ENCODE results near the gene BLM. TPM values are rescaled to one million over a fixed set of nuclear protein-coding genes. Genes with fewer than 3 reads are reported as not detected.

The BLM gene
- total and polyA plus RNA-seq, 10 of the 15 experiments (the other 5 are each of a cell fraction or from before 2014, with no cell fraction given), result 23.0 to 68.4 (median 43.9) TPM

DNA sequence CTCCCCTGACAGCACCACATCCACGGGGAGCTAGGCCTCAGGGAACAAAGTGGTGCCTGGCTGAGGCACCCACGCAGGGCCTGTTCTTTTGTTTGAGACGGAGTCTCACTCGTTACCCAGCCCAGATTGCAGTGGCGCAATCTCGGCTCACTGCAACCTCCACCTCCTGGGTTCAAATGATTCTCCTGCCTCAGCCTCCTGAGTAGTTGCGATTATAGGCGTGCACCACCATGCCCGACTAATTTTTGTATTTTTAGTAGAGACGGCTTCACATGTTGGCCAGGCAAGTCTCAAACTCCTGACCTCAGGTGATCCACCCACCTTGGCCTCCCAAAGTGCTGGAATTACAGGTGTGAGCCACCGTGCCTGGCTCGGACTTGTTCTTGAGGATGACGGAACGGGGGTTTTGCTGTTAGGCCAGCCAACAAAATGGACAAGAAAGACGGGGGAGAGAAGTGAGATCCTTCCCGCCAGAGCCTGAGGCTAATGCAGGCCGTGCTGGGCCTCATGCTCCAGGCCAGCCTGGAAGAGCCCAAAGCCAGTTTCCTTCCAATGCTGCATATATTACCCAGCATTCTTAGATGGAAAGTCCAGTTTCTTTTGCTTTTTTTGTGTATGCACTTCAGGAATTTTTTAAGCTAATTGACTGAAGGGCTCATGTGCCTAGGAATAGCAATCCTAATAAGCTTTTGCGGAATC, 123.2 kb downstream of the BLM start (continued):
- TF ChIP-seq, protein P1, sequence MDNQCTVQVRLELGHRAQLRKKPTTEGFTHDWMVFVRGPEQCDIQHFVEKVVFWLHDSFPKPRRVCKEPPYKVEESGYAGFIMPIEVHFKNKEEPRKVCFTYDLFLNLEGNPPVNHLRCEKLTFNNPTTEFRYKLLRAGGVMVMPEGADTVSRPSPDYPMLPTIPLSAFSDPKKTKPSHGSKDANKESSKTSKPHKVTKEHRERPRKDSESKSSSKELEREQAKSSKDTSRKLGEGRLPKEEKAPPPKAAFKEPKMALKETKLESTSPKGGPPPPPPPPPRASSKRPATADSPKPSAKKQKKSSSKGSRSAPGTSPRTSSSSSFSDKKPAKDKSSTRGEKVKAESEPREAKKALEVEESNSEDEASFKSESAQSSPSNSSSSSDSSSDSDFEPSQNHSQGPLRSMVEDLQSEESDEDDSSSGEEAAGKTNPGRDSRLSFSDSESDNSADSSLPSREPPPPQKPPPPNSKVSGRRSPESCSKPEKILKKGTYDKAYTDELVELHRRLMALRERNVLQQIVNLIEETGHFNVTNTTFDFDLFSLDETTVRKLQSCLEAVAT (IDR thresholded peaks at IDR 0.05), result peak; percentile 94
- TF ChIP-seq YBX1 (IDR thresholded peaks at IDR 0.05) (no peak), RAD51 (IDR thresholded peaks at IDR 0.05) (no peak)

DNA sequence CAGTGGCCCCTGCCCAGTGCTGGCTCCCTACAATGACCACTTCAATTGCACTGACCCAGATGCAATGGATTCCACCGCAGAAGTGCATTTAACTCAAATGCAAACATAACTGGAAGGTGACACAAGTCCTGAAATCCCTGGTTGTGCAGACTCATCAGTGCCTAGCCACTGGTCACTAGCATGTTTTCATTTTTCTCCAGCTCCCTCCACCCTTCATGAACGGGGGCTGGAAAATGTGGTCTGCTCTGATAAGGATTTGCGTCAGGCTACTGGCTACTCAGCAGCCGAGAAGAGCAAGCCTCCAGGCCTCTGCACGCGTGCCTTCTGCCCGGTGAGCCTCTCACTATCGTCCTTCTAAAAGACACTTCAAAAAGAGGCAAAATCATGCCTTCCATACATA, 123.8 kb downstream of the BLM start:
- SMC1A ChIA-PET (ENCODE audit: uncharacterized antibody, unreplicated experiment), result interaction anchor here (0.6 to 2.8 kb wide), 5 partner anchors 9 to 421 kb away, joined by 3 to 19 read pairs (median 3); no protein-coding TSS in a partner anchor
- Histone ChIP-seq H2AFZ (ENCODE audit: control insufficient read depth, low read depth, low read length) (no peak overlapping the region), H3K4me2 (ENCODE audit: control insufficient read depth, insufficient read depth) (no peak overlapping the region), H3K27me3 (replicated peaks in 1 of 2; ENCODE audit: control insufficient read depth in 2 of 2, insufficient read depth in 2 of 2, low read length in 1 of 2) (no peaks in the 10 kb centered on the region), H3K79me2 (ENCODE audit: control insufficient read depth, insufficient read depth, low read length) (no peaks in the 10 kb centered on the region), H3K27ac (ENCODE audit: control insufficient read depth, insufficient read depth) (no peak overlapping the region), H3K4me1 (ENCODE audit: control insufficient read depth, insufficient read depth, low read length) (peaks cover 31% of the 10 kb centered on the region), H4K20me1 (ENCODE audit: control insufficient read depth, insufficient read depth) (no peaks in the 10 kb centered on the region), H3K9ac (ENCODE audit: control insufficient read depth, insufficient read depth, low read length) (no peak overlapping the region), H3K4me3 (no peak overlapping the region), H3K9me3 (replicated peaks; ENCODE audit: control insufficient read depth, insufficient read depth, low read length) (no peaks in the 10 kb centered on the region), H3K36me3 (ENCODE audit: control insufficient read depth in 2 of 2, insufficient read depth in 2 of 2, low read length in 1 of 2) (no peaks in the 10 kb centered on the region)
- FAIRE-seq, result no peak
- 89% methylated on average over 8 of the region's 8 CpGs for whole genome bisulfite sequencing (ENCODE audit: insufficient coverage, insufficient replicate concordance, low lambda C conversion rate, missing lambda C conversion rate)
- RAD21 ChIA-PET (ENCODE audit: unreplicated experiment), result interaction anchor here (2.4 kb wide), 1 partner anchor 11 kb away, joined by 19 read pairs; no protein-coding TSS in a partner anchor
- CTCF ChIA-PET, result interaction anchor here (2.1 kb wide), 1 partner anchor 45 kb away, joined by 11 read pairs; no protein-coding TSS in a partner anchor
- TF ChIP-seq FOXK2 (IDR thresholded peaks at IDR 0.05) (no peak), SP1 (IDR thresholded peaks at IDR 0.05; ENCODE audit: low read depth, low read length) (no peak), TARDBP (IDR thresholded peaks at IDR 0.05; ENCODE audit: borderline replicate concordance) (no peak), EED (IDR thresholded peaks at IDR 0.05; ENCODE audit: low read depth) (no peak), ZNF622 (IDR thresholded peaks at IDR 0.05) (no peak), TCF3 (IDR thresholded peaks at IDR 0.05; ENCODE audit: borderline replicate concordance, insufficient read depth, low read depth, low read length) (no peak), ETV6 (conservative IDR thresholded peaks at IDR 0.05 in 1 of 2, IDR thresholded peaks at IDR 0.05 in 1 of 2; ENCODE audit: borderline replicate concordance in 1 of 2, low read depth in 1 of 2) (no peak), CHD2 (IDR thresholded peaks at IDR 0.05; ENCODE audit: borderline replicate concordance, low read depth, low read length) (no peak), ZNF217 (IDR thresholded peaks at IDR 0.05) (no peak)
- ATAC-seq, result no peak
- in situ Hi-C loops (cut with MboI), result no loop called here
- DNase-seq (ENCODE audit: low read depth, low spot score), result no peak
- no TSS peak for BruUV-seq (replicated peaks)
- intact Hi-C loops (cut with micrococcal nuclease; ENCODE audit: unreplicated experiment), result no loop called here
- POLR2A ChIA-PET, result no interaction called here

All from GM12878 (cell line).